22Rv1 (cell line): Measurements from ENCODE around the gene WDR12.
"Not testable (repeated sequence)": the region's sequence is repeated elsewhere in the genome, so short reads cannot be mapped to it uniquely, and the experiment has no call there.

ENCODE experiments used
- ZFX ChIP-seq: fragments of 450-650 bp; IDR thresholded peaks from 2 replicates; pipeline ENCODE4 v1.6.1; 2017; ENCODE audit warnings: antibody characterized with exemption, borderline replicate concordance
- TF ChIP-seq, protein P1 (sequence below): fragments of 450-650 bp; IDR thresholded peaks from 2 replicates; pipeline ENCODE4 v1.5.1; 2017; ENCODE audit warnings: mild to moderate bottlenecking

DNA sequence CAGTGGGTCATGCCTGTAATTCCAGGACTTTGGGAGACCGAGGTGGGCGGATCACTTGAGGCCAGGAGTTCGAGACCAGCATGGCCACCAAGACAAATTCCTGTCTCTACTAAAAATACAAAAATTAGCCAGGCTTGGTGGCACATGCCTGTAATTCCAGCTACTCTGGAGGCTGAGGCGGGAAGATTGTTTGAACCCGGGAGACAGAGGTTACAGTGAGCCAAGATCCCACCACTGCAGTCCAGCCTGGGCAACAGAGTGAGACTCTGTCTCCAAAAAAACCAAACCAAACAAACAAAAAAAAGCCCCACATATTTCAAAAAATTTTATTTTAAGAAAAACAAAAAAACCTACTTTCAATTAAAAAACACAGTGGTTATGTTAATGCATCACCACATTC lies 1.2 kb downstream of the WDR12 start:
- TF ChIP-seq, protein P1, sequence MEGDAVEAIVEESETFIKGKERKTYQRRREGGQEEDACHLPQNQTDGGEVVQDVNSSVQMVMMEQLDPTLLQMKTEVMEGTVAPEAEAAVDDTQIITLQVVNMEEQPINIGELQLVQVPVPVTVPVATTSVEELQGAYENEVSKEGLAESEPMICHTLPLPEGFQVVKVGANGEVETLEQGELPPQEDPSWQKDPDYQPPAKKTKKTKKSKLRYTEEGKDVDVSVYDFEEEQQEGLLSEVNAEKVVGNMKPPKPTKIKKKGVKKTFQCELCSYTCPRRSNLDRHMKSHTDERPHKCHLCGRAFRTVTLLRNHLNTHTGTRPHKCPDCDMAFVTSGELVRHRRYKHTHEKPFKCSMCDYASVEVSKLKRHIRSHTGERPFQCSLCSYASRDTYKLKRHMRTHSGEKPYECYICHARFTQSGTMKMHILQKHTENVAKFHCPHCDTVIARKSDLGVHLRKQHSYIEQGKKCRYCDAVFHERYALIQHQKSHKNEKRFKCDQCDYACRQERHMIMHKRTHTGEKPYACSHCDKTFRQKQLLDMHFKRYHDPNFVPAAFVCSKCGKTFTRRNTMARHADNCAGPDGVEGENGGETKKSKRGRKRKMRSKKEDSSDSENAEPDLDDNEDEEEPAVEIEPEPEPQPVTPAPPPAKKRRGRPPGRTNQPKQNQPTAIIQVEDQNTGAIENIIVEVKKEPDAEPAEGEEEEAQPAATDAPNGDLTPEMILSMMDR = not testable (repeated sequence)
- not testable (repeated sequence) for TF ChIP-seq ZFX
